Measurements from ENCODE around the gene CDH12.

Gene CDH12

GRCh38 chr5:22683050-22683449 lies 170.1 kb downstream of the CDH12 start:
- DNase-seq (ENCODE audit: low spot score): no peak
- TF ChIP-seq CTCF (IDR thresholded peaks at IDR 0.05; ENCODE audit: extremely low read depth, insufficient read depth, missing control alignments): no peak
- in situ Hi-C loops (cut with MboI; ENCODE audit: low pct_unique_long_range_greater_than_20kb, low sequenced_read_pairs, unreplicated experiment): no loop called here

GRCh38 chr5:22678886-22679285 lies 174.3 kb downstream of the CDH12 start:
- no peak for DNase-seq (ENCODE audit: low spot score)
- in situ Hi-C loops (cut with MboI; ENCODE audit: low pct_unique_long_range_greater_than_20kb, low sequenced_read_pairs, unreplicated experiment): no loop called here
- TF ChIP-seq CTCF (IDR thresholded peaks at IDR 0.05; ENCODE audit: extremely low read depth, insufficient read depth, missing control alignments): no peak

- in situ Hi-C loops (cut with MboI; ENCODE audit: low pct_unique_long_range_greater_than_20kb, low sequenced_read_pairs, unreplicated experiment): no loop called here
- no peak for TF ChIP-seq CTCF (IDR thresholded peaks at IDR 0.05; ENCODE audit: extremely low read depth, insufficient read depth, missing control alignments)
- DNase-seq (ENCODE audit: low spot score): no peak
Observed at GRCh38 chr5:22673131-22673530, 180.0 kb downstream of the CDH12 start.

GRCh38 chr5:22669345-22669744 lies 183.8 kb downstream of the CDH12 start:
- no peak for TF ChIP-seq CTCF (IDR thresholded peaks at IDR 0.05; ENCODE audit: extremely low read depth, insufficient read depth, missing control alignments)
- no peak for DNase-seq (ENCODE audit: low spot score)
- in situ Hi-C loops (cut with MboI; ENCODE audit: low pct_unique_long_range_greater_than_20kb, low sequenced_read_pairs, unreplicated experiment): no loop called here

- in situ Hi-C loops (cut with MboI; ENCODE audit: low pct_unique_long_range_greater_than_20kb, low sequenced_read_pairs, unreplicated experiment): no loop called here
- TF ChIP-seq CTCF (IDR thresholded peaks at IDR 0.05; ENCODE audit: extremely low read depth, insufficient read depth, missing control alignments): no peak
- DNase-seq (ENCODE audit: low spot score): no peak
Observed at GRCh38 chr5:22665801-22666200, 187.3 kb downstream of the CDH12 start.

GRCh38 chr5:22663134-22663533 lies 190.0 kb downstream of the CDH12 start:
- no peak for TF ChIP-seq CTCF (IDR thresholded peaks at IDR 0.05; ENCODE audit: extremely low read depth, insufficient read depth, missing control alignments)
- in situ Hi-C loops (cut with MboI; ENCODE audit: low pct_unique_long_range_greater_than_20kb, low sequenced_read_pairs, unreplicated experiment): no loop called here

GRCh38 chr5:22662391-22662790 lies 190.8 kb downstream of the CDH12 start:
- no peak for DNase-seq (ENCODE audit: low spot score)
- in situ Hi-C loops (cut with MboI; ENCODE audit: low pct_unique_long_range_greater_than_20kb, low sequenced_read_pairs, unreplicated experiment): no loop called here

More at GRCh38 chr5:22663134-22663533, 190.0 kb downstream of the CDH12 start:
- DNase-seq (ENCODE audit: low spot score): no peak

More at GRCh38 chr5:22662391-22662790, 190.8 kb downstream of the CDH12 start:
- TF ChIP-seq CTCF (IDR thresholded peaks at IDR 0.05; ENCODE audit: extremely low read depth, insufficient read depth, missing control alignments): no peak
